HCT116 (cell line): ENCODE data around the gene NLRC5. TPM values are rescaled to one million over a fixed set of nuclear protein-coding genes. Genes with fewer than 3 reads are reported as not detected.

Experiments
- ATAC-seq: fragments of 200-7000 bp; cut with Tn5 transposase; 2 replicates; pipeline ENCODE4 v1.9.1; 2020; ENCODE audit warnings: mild to moderate bottlenecking, moderate library complexity
- BruUV-seq: library from RNA; stranded (reverse); fragments of 400-500 nt; replicated peaks from 2 replicates; lab custom pipeline; 2021; lab: Mats Ljungman, UMichigan
- CTCF ChIA-PET: fragments of 300-600 bp; sonication (Branson Sonifier 250); formaldehyde crosslinking; loops from one replicate; lab custom pipeline; 2021; ENCODE audit warnings: antibody characterized with exemption; lab: Charles Lee
- POLR2A ChIA-PET: fragments of 300-600, 350-600 bp; sonication (Branson Sonifier 250); formaldehyde crosslinking; loops from one replicate; lab custom pipeline; 2021; ENCODE audit warnings: antibody characterized with exemption; lab: Charles Lee
- RAD21 ChIA-PET, 2 experiments: fragments of 300-600 bp; sonication (Branson Sonifier 250); formaldehyde crosslinking; loops; one replicate each; lab custom pipeline; 2023; ENCODE audit warnings: low total read pairs in 2 of 2; ENCODE audit not compliant: uncharacterized antibody in 2 of 2, unreplicated experiment in 2 of 2, low non-redundant PET in 1 of 2; lab: Charles Lee
- DNase-seq: peaks from one replicate; pipeline ENCODE4 v3.0.0-alpha.2; 2010; ENCODE audit warnings: low read depth, low spot score
- H2AFZ ChIP-seq: fragments of 200-600 bp; shearing (Covaris generic), sonication (generic); 2 replicates; pipeline ENCODE4 v1.6.1; 2017; ENCODE audit warnings: low read depth, mixed run types, mixed read lengths, antibody characterized with exemption, low read length; ENCODE audit not compliant: poor library complexity, severe bottlenecking
- H3K27ac ChIP-seq: 2 replicates; pipeline ENCODE4 v1.5.1; 2012; ENCODE audit warnings: low read depth, low read length
- H3K27me3 ChIP-seq: fragments of 200-600 bp; sonication (generic); 2 replicates; pipeline ENCODE4 v1.6.1; 2016; ENCODE audit warnings: mixed run types, low read length, mixed read lengths; ENCODE audit not compliant: insufficient read depth
- H3K36me3 ChIP-seq, 2 experiments: fragments of 200-500 bp in 1 of 2; fragments of 200-600 bp in 1 of 2; sonication (Bioruptor generic) in 1 of 2; sonication (generic) in 1 of 2; 2 replicates each; pipeline versions ENCODE4 v1.5.1 to v1.6.1; 2014 to 2016; ENCODE audit warnings: low read length in 2 of 2, inconsistent platforms in 1 of 2, mixed read lengths in 1 of 2, mixed run types in 1 of 2; ENCODE audit not compliant: insufficient read depth in 2 of 2, control insufficient read depth in 1 of 2
- H3K4me1 ChIP-seq, 2 experiments: fragments of 200-600 bp in 1 of 2; sonication (generic) in 1 of 2; 2 replicates each; pipeline versions ENCODE4 v1.5.1 to v1.6.1; 2012 to 2017; ENCODE audit warnings: low read length in 2 of 2, inconsistent platforms in 1 of 2, mild to moderate bottlenecking in 1 of 2, mixed read lengths in 1 of 2, mixed run types in 1 of 2, moderate library complexity in 1 of 2; ENCODE audit not compliant: insufficient read depth in 2 of 2, control insufficient read depth in 1 of 2
- H3K4me2 ChIP-seq: fragments of 200-600 bp; sonication (generic); 2 replicates; pipeline ENCODE4 v1.6.1; 2017; ENCODE audit warnings: mixed run types, low read length, mixed read lengths
- H3K4me3 ChIP-seq, 2 experiments: fragments of 200-600 bp in 1 of 2; sonication (generic) in 1 of 2; replicated peaks in 1 of 2; 2 replicates each; pipeline ENCODE4 v1.5.1; 2011 to 2016; ENCODE audit warnings: low read length in 2 of 2, control low read depth in 1 of 2, low read depth in 1 of 2, mild to moderate bottlenecking in 1 of 2, mixed read lengths in 1 of 2, mixed run types in 1 of 2
- H3K79me2 ChIP-seq: fragments of 200-600 bp; sonication (generic); 2 replicates; pipeline ENCODE4 v1.6.1; 2017; ENCODE audit warnings: mild to moderate bottlenecking, mixed run types, low read length, moderate library complexity, mixed read lengths; ENCODE audit not compliant: insufficient read depth
- H3K9ac ChIP-seq: fragments of 200-600 bp; sonication (generic); 2 replicates; pipeline ENCODE4 v1.6.1; 2016; ENCODE audit warnings: low read length, mixed read lengths
- H3K9me2 ChIP-seq: fragments of 200-600 bp; sonication (generic), shearing (Covaris generic); 2 replicates; pipeline ENCODE4 v1.6.1; 2017; ENCODE audit warnings: mixed run types, mild to moderate bottlenecking, moderate library complexity; ENCODE audit not compliant: insufficient read depth
- H3K9me3 ChIP-seq, 2 experiments: fragments of 200-500 bp in 1 of 2; fragments of 200-600 bp in 1 of 2; sonication (Bioruptor generic) in 1 of 2; sonication (generic) in 1 of 2; 2 replicates each; pipeline ENCODE4 v1.6.1; 2014 to 2017; ENCODE audit warnings: low read length in 2 of 2, mixed read lengths in 2 of 2, inconsistent platforms in 1 of 2, low read depth in 1 of 2, mild to moderate bottlenecking in 1 of 2, mixed run types in 1 of 2, moderate library complexity in 1 of 2; ENCODE audit not compliant: control insufficient read depth in 1 of 2, insufficient read depth in 1 of 2
- H4K20me1 ChIP-seq: fragments of 200-600 bp; sonication (generic), shearing (Covaris generic); 2 replicates; pipeline ENCODE4 v1.6.1; 2017; ENCODE audit warnings: mixed run types, mild to moderate bottlenecking, moderate library complexity; ENCODE audit not compliant: insufficient read depth
- CEBPB ChIP-seq: IDR thresholded peaks from 2 replicates; pipeline ENCODE4 v1.6.1; 2012; ENCODE audit warnings: low read depth
- CTCF ChIP-seq, 3 experiments: fragments of 200-600 bp in 1 of 3; sonication (generic) in 1 of 3; IDR thresholded peaks in 2 of 3; conservative IDR thresholded peaks in 1 of 3; 2 replicates each; pipeline ENCODE4 v1.5.1; 2012 to 2017; ENCODE audit warnings: low read depth in 2 of 3, low read length in 2 of 3, antibody characterized with exemption in 1 of 3, borderline replicate concordance in 1 of 3, control low read depth in 1 of 3, mild to moderate bottlenecking in 1 of 3, mixed read lengths in 1 of 3, mixed run types in 1 of 3, moderate library complexity in 1 of 3; ENCODE audit not compliant: insufficient read depth in 1 of 3
- FOSL1 ChIP-seq: IDR thresholded peaks from 2 replicates; pipeline ENCODE4 v1.6.1; 2012; ENCODE audit warnings: low read depth
- POLR2A ChIP-seq: IDR thresholded peaks from 2 replicates; pipeline ENCODE4 v1.7.0; 2011; ENCODE audit warnings: borderline replicate concordance; ENCODE audit not compliant: insufficient read depth, insufficient read length; ENCODE audit errors: extremely low read depth
- POLR2AphosphoS5 ChIP-seq: IDR thresholded peaks from 2 replicates; pipeline ENCODE4 v1.6.1; 2011; ENCODE audit warnings: mild to moderate bottlenecking, low read depth, low read length, moderate library complexity
- TCF7L2 ChIP-seq: IDR thresholded peaks from 2 replicates; pipeline ENCODE4 v1.7.0; 2011; ENCODE audit warnings: borderline replicate concordance, inconsistent platforms; ENCODE audit not compliant: insufficient read depth, insufficient read length; ENCODE audit errors: extremely low read depth
- YY1 ChIP-seq: IDR thresholded peaks from 2 replicates; pipeline ENCODE4 v1.6.1; 2011; ENCODE audit warnings: low read length, low read depth, moderate library complexity, mild to moderate bottlenecking; ENCODE audit not compliant: insufficient replicate concordance; ENCODE audit errors: extremely low read depth
- ZFX ChIP-seq: fragments of 450-650 bp; IDR thresholded peaks from 2 replicates; pipeline ENCODE4 v1.6.1; 2017
- ZNF274 ChIP-seq: fragments of 200-500 bp; sonication (Bioruptor generic); IDR thresholded peaks from 2 replicates; pipeline ENCODE4 v1.6.1; 2014; ENCODE audit warnings: mild to moderate bottlenecking, low read depth, low read length, inconsistent platforms
- intact Hi-C: fragments of 100-400 bp; cut with micrococcal nuclease; formaldehyde crosslinking; loops from 2 replicates; pipeline ENCODE4 v1.10.0; 2022
- total RNA-seq: library from RNA; stranded (reverse); gene quantifications from one replicate; pipeline ENCODE4 v1.2.1, GENCODE V29; 2021; ENCODE audit not compliant: unreplicated experiment
- TF ChIP-seq, protein P1 (sequence below): IDR thresholded peaks from 2 replicates; pipeline ENCODE4 v1.6.1; 2011; ENCODE audit warnings: mild to moderate bottlenecking, low read length, moderate library complexity; ENCODE audit not compliant: insufficient replicate concordance; ENCODE audit errors: extremely low read depth

NLRC5 gene
- total RNA-seq, 1 experiment from 2014 or later: 10.4 TPM

DNA sequence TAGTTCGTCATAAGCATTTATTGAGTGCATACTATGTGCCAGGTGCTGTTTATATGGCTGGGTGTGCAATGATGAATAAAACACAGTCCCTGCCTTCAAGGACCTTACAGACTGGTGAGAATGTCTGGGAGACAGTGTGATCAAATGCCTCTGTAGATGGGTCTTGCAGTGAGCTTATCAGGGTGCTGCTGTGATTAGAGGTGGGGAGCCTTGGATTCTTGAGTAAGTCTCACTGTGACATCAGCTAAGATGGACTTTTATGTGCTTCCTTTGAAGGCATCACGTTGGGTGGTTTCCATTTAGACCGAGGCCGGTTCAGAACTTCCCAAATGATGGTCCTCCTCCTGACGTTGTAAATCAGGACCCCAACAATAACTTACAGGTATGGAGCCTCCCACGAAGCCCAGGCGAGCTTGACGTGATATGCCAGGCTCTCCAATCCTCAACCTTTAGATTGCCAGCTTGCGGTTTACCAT lies 47.5 kb upstream of the NLRC5 start (continued):
- TF ChIP-seq, protein P1, sequence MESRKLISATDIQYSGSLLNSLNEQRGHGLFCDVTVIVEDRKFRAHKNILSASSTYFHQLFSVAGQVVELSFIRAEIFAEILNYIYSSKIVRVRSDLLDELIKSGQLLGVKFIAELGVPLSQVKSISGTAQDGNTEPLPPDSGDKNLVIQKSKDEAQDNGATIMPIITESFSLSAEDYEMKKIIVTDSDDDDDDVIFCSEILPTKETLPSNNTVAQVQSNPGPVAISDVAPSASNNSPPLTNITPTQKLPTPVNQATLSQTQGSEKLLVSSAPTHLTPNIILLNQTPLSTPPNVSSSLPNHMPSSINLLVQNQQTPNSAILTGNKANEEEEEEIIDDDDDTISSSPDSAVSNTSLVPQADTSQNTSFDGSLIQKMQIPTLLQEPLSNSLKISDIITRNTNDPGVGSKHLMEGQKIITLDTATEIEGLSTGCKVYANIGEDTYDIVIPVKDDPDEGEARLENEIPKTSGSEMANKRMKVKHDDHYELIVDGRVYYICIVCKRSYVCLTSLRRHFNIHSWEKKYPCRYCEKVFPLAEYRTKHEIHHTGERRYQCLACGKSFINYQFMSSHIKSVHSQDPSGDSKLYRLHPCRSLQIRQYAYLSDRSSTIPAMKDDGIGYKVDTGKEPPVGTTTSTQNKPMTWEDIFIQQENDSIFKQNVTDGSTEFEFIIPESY: no peak
- TF ChIP-seq FOSL1: no peak

DNA sequence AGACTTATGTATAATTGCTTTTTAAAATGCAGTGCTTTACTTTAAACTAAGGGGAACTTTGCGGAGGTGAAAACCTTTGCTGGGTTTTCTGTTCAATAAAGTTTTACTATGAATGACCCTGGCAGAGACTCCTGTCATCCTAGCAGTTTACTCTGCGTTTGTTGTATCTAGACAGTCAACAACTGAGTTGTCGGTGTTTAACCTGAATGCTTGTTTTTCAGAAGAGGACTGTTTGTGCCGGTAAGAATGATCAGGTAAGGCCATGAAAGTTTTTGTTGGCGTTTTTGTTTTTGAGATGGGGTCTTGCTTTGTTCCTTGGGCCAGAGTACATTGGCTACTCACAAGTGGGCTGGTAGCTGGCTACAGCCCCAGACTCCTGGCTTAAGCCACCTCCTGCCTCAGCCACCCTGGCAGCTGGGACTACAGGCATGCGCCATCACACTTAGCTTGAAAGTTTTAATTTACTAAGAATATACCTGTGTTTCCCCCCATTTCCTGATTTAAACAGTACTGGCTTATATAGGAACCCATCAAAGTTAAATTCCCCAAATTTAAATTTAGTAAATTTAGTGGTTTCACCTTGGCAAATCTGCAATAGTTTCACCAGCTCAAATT lies 45.5 kb upstream of the NLRC5 start:
- TF ChIP-seq POLR2A: no peak
- TF ChIP-seq FOSL1: no peak
- no peak for TF ChIP-seq ZNF274
- no peak for TF ChIP-seq CTCF (IDR thresholded peaks at IDR 0.05 in 2 of 3, conservative IDR thresholded peaks at IDR 0.05 in 1 of 3; ENCODE audit: borderline replicate concordance in 1 of 3, insufficient read depth in 1 of 3, low read depth in 2 of 3, low read length in 2 of 3)
- no peak for TF ChIP-seq CEBPB
- 0 out of 2 replicates have a peak, but pooled peaks have one; percentile 3 for TF ChIP-seq POLR2AphosphoS5
- TF ChIP-seq ZFX: no peak
- TF ChIP-seq YY1: no peak
- no peak for TF ChIP-seq TCF7L2
- H3K9me3 ChIP-seq: no peaks in the 10 kb centered on the region
- H3K4me1 ChIP-seq: peaks cover 0 to 3% of the 10 kb centered on the region in 2 experiments; a peak in 1 of 4 replicates
- CTCF ChIA-PET: no interaction called here
- no peak overlapping the region for H2AFZ ChIP-seq
- no peaks in the 10 kb centered on the region for H3K9me2 ChIP-seq
- H3K27ac ChIP-seq: no peak overlapping the region
- no peak overlapping the region for H3K4me3 ChIP-seq
- DNase-seq: no peak
- no peak for ATAC-seq
- no TSS peak for BruUV-seq
- H3K36me3 ChIP-seq: peaks cover 53 to 58% of the 10 kb centered on the region in 2 experiments
- RAD21 ChIA-PET: no interaction called here
- H3K4me2 ChIP-seq: no peak overlapping the region
- no peaks in the 10 kb centered on the region for H3K27me3 ChIP-seq
- intact Hi-C loops: no loop called here
- POLR2A ChIA-PET: interaction anchor here (0.8 kb wide), 1 partner anchor 12 kb away, joined by 5 read pairs; the partner anchor contains the start of gene HERPUD1
- H3K79me2 ChIP-seq: 0 out of 2 replicates have a peak, but pooled peaks cover 3% of the 10 kb centered on the region
- no peaks in the 10 kb centered on the region for H4K20me1 ChIP-seq
- H3K9ac ChIP-seq: no peak overlapping the region
